Right lung (tissue), 5 donors: ENCODE data around the gene ITIH3. TPM values are rescaled to one million over a fixed set of nuclear protein-coding genes. Genes with fewer than 3 reads are reported as not detected.

Experiments
- DNase-seq, 2 donors: peaks; one replicate each; pipeline ENCODE4 v3.0.0-alpha.2; 2013
- polyA plus RNA-seq, 5 donors: library from polyadenylated mRNA; unstranded; fragments of 120-200 nt; gene quantifications; one replicate each; pipeline versions ENCODE4 v1.2.1 to v1.2.3, GENCODE V29; 2013; ENCODE audit warnings: inconsistent platforms in 1 of 5, low replicate concordance in 1 of 5; ENCODE audit not compliant: insufficient read length in 5 of 5, insufficient read depth in 1 of 5

The ITIH3 gene
- polyA plus RNA-seq, 5 donors = 2.3 to 6.3 (median 3.8) TPM

GRCh38 chr3:52829482-52829881, 34.9 kb downstream of the ITIH3 start:
- DNase-seq = no peak

DNA sequence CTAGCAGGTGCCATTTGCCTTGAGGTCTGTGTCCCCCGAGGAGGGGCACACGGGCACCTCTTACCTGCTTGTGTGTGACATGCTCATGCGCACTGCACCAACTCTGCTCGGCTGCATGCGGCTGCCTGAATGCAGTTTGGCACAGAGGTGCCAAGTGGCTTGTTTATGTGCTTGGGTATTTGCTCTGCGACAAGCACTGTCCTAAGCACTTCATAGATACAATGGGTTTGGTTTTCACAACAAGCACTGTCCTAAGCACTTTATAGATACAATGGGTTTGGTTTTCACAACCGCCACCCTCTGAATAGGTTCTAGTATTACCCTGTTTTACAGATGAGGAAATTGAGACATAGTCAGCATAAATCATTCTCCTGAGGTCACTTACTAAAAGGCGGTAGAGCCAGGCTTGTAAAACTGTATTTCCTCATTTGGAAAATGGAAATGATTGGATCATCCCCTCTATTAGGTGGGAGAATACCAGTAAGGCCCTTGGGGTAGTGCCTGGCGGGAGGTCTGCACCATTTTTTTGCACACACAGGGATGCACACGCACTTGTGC, 35.4 kb downstream of the ITIH3 start:
- DNase-seq = no peak

- no peak for DNase-seq
These were observed 36.1 kb downstream of the ITIH3 start, which contains the start of gene ITIH4 for GRCh38 chr3:52830535-52831258. Gene ITIH4 (minus strand): TSS chr3:52830672. CDS start chr3:52830642, 30 bp downstream.

- no peak for DNase-seq
These were observed 37.1 kb downstream of the ITIH3 start for GRCh38 chr3:52831500-52832301.

- DNase-seq = no peak
These were observed 38.6 kb downstream of the ITIH3 start for GRCh38 chr3:52833202-52833601.

DNA sequence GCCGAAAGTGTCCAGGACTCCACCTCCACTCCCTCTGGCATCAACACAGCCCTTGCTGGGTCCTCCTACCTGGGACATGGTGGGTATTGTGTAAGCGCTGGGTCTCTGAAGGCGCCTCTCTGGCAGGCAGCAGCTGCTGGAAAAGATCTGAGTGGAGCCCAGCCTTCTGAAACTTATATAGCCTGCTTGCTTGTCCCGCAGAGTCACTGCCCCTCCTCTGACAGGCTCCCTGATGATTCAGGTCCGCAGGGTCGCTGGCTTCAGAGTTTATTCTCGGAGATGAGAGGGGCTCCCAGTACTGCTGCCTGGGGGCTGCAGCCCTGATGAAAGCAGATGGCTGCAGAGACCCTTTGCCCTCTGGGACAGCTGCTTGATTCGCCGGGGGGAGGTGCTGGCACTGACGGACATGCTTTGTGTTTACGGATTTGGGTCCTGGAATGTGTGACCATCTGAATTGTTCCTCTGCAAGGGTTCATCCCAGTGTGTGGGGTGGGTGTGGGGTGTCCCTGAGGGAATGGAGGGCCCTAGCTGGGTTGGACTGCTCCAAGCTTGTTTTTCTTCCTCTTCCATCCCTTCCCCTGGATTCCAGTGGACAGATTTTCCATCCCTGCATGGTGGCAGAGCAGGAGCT, 40.4 kb downstream of the ITIH3 start, which contains the start of gene MUSTN1:
MUSTN1 (minus strand) TSS at position 149 of the 631 bp plus-strand sequence; CDS start at position 78, 71 bp downstream.
- peak; percentile 42 to 55 for DNase-seq

GRCh38 chr3:52835766-52836470, 41.3 kb downstream of the ITIH3 start:
- no peak for DNase-seq

DNA sequence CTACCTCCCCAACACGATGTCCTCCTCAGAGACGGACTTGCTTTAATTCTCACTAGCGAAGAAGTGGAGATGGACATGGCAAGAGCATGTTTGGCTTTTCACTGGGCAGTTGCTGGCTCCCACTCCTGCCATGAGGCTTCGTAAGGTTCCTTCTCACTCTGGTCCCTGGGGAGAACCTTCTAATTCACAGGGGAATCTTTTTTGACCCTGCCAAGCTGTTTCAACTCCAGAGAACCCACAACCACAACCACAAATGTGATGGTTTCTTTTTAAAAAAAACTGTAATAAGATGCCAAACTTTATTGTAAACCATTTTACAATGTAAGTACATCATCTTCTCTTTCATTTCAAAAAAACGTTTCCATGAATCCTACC, 41.9 kb downstream of the ITIH3 start:
- DNase-seq = no peak

- no peak for DNase-seq
These were observed 42.4 kb downstream of the ITIH3 start for GRCh38 chr3:52836986-52837385.

- DNase-seq = no peak
These were observed 44.1 kb downstream of the ITIH3 start for GRCh38 chr3:52838561-52839267.

GRCh38 chr3:52839268-52839575, 44.6 kb downstream of the ITIH3 start:
- no peak for DNase-seq

DNA sequence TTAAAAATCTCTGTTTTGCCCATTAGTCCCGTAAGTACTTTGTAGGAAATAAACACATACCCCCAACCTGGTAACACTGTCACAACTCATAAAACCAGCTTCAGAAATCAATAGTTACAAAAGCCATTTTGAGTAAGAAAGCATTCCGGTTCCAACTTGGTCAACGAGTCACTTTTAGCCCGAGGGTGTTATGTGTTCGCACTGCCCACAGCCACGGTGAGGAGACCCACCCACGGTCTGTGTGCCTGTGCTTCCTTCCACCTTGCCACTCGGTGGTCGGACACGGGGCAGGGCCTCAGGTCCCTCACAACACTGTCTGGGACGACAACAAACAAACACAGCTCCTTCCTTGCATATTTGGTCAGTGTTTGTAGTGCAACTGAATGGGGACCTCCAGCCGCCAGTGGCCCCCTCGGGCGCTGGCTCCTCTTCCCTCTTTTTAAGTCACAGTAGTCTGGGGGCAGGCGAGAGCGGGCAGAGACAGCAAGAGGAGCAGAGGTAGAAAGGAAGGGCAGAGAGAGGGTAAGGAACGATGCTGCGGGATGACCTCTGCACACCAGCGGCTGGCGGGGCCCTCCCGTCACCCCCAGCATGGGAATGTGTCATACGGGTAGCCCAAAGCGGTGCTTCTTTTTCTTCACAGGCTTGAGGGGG, 45.4 kb downstream of the ITIH3 start:
- no peak for DNase-seq

GRCh38 chr3:52841211-52841980, 46.8 kb downstream of the ITIH3 start:
- no peak for DNase-seq

DNA sequence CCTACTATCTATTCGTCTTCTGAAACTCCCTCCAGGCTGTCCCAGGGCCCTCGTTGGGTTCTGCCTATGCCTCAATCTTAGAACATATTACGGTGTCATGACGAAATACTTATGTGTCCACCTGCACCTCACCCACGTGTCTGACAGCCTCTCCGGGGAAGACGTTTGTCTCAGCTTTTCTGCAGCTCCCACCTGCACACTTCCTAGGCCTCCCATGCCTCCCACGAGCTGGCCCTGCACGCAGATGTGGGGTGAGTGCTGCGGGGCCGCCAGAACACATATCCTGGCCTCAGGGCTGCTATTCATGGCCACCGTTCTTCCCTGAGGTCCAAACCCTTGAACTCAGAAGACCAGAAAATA, 47.4 kb downstream of the ITIH3 start:
- no peak for DNase-seq

DNA sequence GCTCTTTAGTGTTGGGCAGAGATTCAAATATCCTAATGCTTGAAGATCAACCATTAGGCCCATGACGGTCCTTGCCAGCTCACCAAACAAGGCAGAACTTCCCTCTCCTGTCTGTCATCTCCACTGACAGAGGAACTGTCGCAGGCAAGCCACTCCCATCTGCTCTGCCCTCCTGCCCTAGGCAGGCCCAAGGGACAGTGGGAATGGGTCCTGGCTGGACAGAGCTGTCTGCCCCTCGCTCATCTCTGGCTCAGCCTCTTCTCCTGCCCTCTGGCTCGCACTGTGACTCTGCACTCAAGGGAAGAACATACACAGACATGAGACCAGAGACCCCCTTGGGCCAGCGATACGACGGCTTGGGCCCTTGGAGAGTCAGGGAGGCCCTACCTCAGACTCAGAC, 47.8 kb downstream of the ITIH3 start:
- DNase-seq = no peak

DNA sequence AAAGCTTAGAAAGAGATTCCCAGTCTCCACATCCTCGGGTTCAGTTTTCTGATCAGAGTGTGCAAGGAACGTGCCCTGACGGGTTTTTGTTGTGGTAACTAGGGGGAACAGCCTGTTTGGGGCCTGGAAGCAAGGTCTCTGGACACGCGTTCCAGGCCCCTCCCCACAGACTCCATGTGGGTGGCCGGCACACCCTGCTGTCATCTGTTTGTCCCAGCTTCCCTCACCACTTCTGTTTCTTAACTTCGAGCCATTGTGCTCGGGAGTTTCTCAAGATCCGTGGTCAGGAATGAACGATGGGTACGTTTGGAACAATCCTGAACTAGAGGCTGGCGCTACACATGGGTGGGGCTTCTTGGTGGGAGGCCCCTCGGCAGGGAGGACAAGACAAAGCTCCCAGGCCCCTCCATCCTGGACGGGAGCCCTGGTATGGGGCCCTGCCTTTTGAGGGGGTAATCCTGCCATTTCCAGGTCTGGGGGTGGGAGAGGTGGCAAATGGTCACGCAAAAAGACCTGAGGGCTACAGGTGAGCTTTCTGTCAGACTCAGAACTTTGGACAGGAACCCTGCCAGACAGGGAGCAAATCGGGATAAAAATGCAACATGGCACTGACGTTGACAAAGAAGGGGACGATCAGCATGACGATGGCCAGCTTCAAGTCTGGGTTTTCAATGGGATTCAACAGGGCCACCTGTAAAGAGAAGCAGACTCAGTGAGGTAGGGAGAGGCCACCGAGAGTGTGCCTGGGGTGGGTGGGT, 48.7 kb downstream of the ITIH3 start:
- no peak for DNase-seq

- DNase-seq = no peak
These were observed 49.3 kb downstream of the ITIH3 start for GRCh38 chr3:52843881-52844280.

GRCh38 chr3:52844290-52844975, 49.8 kb downstream of the ITIH3 start:
- DNase-seq = no peak
